K562 (cell line): Measurements from ENCODE around the gene PPP2R5A. TPM values are rescaled to one million over a fixed set of nuclear protein-coding genes. Genes with fewer than 3 reads are reported as not detected.

Experiments used
- ATAC-seq: fragments of 200-7000 bp; cut with Tn5 transposase; 3 replicates; pipeline ENCODE4 v1.9.1; 2020; ENCODE audit warnings: moderate library complexity
- BruUV-seq: library from RNA; stranded (reverse); fragments of 400-500 nt; replicated peaks from 2 replicates; lab custom pipeline; 2021; lab: Mats Ljungman, UMichigan
- CTCF ChIA-PET: fragments of 300-600 bp; formaldehyde crosslinking; extraction: SDS; loops from one replicate; lab custom pipeline; 2021; ENCODE audit warnings: low intra/inter-chr PET ratio; lab: Yijun Ruan, JAX
- POLR2A ChIA-PET: fragments of 300-600, 350-650 bp; sonication (Branson Sonifier 250); formaldehyde crosslinking; extraction: SDS; loops from one replicate; lab custom pipeline; 2021; ENCODE audit warnings: antibody characterized with exemption, inconsistent platforms; lab: Yijun Ruan, JAX
- DNase-seq, 4 experiments: peaks; one replicate each; pipeline versions ENCODE4 v3.0.0 to v3.0.0-alpha.2; 2011 to 2018; ENCODE audit warnings: low spot score in 3 of 4, mixed read lengths in 3 of 4; ENCODE audit errors: extremely low read depth in 1 of 4
- FAIRE-seq: peaks from 2 replicates; lab custom pipeline; 2011; peaks lifted over from hg19 to GRCh38; lab: Jason Lieb, UNC
- H2AFZ ChIP-seq: 2 replicates; pipeline ENCODE4 v1.6.0; 2011; ENCODE audit warnings: low read depth, low read length, control low read depth, inconsistent platforms
- H3K27ac ChIP-seq: fragments of 200-600 bp; 3 replicates; pipeline ENCODE4 v1.8.0; 2011; ENCODE audit warnings: low read depth, mild to moderate bottlenecking, control low read depth, inconsistent platforms, low read length, moderate library complexity, mixed read lengths; ENCODE audit errors: extremely low read depth
- H3K27me3 ChIP-seq, 2 experiments: fragments of 300-600 bp in 1 of 2; 2 replicates in 1 of 2; 3 replicates in 1 of 2; pipeline versions ENCODE4 v1.6.0 to v1.8.0; 2011; ENCODE audit warnings: inconsistent platforms in 2 of 2, low read length in 2 of 2, mild to moderate bottlenecking in 1 of 2, mixed read lengths in 1 of 2, moderate library complexity in 1 of 2; ENCODE audit not compliant: control insufficient read depth in 2 of 2, insufficient read depth in 2 of 2
- H3K36me3 ChIP-seq: fragments of 300-600 bp; 3 replicates; pipeline ENCODE4 v1.8.0; 2011; ENCODE audit warnings: mild to moderate bottlenecking, low read length, inconsistent platforms; ENCODE audit not compliant: control insufficient read depth, insufficient read depth
- H3K4me1 ChIP-seq, 2 experiments: fragments of 200-600 bp in 1 of 2; replicated peaks in 1 of 2; 2 replicates in 1 of 2; 3 replicates in 1 of 2; pipeline versions ENCODE4 v1.5.1 to v1.8.0; 2011; ENCODE audit warnings: inconsistent platforms in 2 of 2, low read length in 2 of 2, mild to moderate bottlenecking in 1 of 2, mixed read lengths in 1 of 2, moderate library complexity in 1 of 2; ENCODE audit not compliant: control insufficient read depth in 2 of 2, insufficient read depth in 2 of 2
- H3K4me2 ChIP-seq: 2 replicates; pipeline ENCODE4 v1.6.1; 2011; ENCODE audit warnings: low read length, control low read depth, inconsistent platforms, mixed read lengths; ENCODE audit not compliant: insufficient read depth
- H3K4me3 ChIP-seq: fragments of 200-600 bp; sonication (generic), shearing (Covaris generic); 2 replicates; pipeline ENCODE4 v1.5.1; 2016; ENCODE audit warnings: control low read depth, inconsistent platforms
- H3K79me2 ChIP-seq: fragments of 200-600 bp; 3 replicates; pipeline ENCODE4 v1.8.0; 2011; ENCODE audit warnings: low read length, inconsistent platforms; ENCODE audit not compliant: control insufficient read depth, insufficient read depth
- H3K9ac ChIP-seq, 2 experiments: 2 replicates each; pipeline versions ENCODE4 v1.6.0 to v1.6.1; 2011; ENCODE audit warnings: low read depth in 2 of 2, low read length in 2 of 2, control low read depth in 1 of 2, inconsistent platforms in 1 of 2, mild to moderate bottlenecking in 1 of 2, mixed read lengths in 1 of 2; ENCODE audit not compliant: insufficient read depth in 1 of 2
- H3K9me1 ChIP-seq: one replicate; pipeline ENCODE4 v1.6.0; 2011; ENCODE audit warnings: inconsistent platforms, mild to moderate bottlenecking, low read length, moderate library complexity; ENCODE audit not compliant: control insufficient read depth, insufficient read depth
- H3K9me3 ChIP-seq: replicated peaks from 2 replicates; pipeline ENCODE4 v1.5.1; 2011; ENCODE audit warnings: low read depth, low read length, inconsistent platforms; ENCODE audit not compliant: control insufficient read depth, insufficient read depth
- H4K20me1 ChIP-seq: replicated peaks from 2 replicates; pipeline ENCODE4 v1.6.1; 2011; ENCODE audit warnings: low read length, inconsistent platforms, mixed read lengths; ENCODE audit not compliant: control insufficient read depth, insufficient read depth
- CBFA2T2 ChIP-seq: fragments of 450-650 bp; conservative IDR thresholded peaks from 2 replicates; pipeline ENCODE4 v1.6.1; 2017; ENCODE audit warnings: mild to moderate bottlenecking
- ERF ChIP-seq: fragments of 450-650 bp; formaldehyde crosslinking; IDR thresholded peaks from 2 replicates; pipeline ENCODE4 v1.4.0; 2020; ENCODE audit warnings: mild to moderate bottlenecking, mixed read lengths
- PCBP2 ChIP-seq: fragments of 200-400 bp; formaldehyde crosslinking; IDR thresholded peaks from 2 replicates; pipeline ENCODE4 v1.6.1; 2018; ENCODE audit warnings: low read length, low read depth, mild to moderate bottlenecking, moderate library complexity; ENCODE audit not compliant: poor library complexity, severe bottlenecking
- SMC3 ChIP-seq: conservative IDR thresholded peaks from 2 replicates; pipeline ENCODE4 v1.6.1; 2011; ENCODE audit warnings: low read depth, low read length, improper control_type of control experiment; ENCODE audit not compliant: insufficient read depth
- ZNF121 ChIP-seq: sonication (generic); formaldehyde crosslinking; conservative IDR thresholded peaks from 2 replicates; pipeline ENCODE4 v1.8.0; 2022; ENCODE audit warnings: missing genetic modification reagents
- WGBS: fragments of 100-300 bp; shearing (Covaris generic); methylation state at CpG from one replicate; pipeline ENCODE4 v1.1.6; 2016; ENCODE audit warnings: low coverage, mixed read lengths; ENCODE audit not compliant: insufficient coverage; ENCODE audit errors: missing lambda C conversion rate; 5-methylcytosine and 5-hydroxymethylcytosine counted together
- in situ Hi-C: fragments of 300-500 bp; cut with MboI; formaldehyde crosslinking; loops from 4 replicates; pipeline ENCODE4 v1.15.0; 2018; ENCODE audit warnings: inconsistent platforms, mixed read lengths
- intact Hi-C: fragments of 100-400 bp; cut with micrococcal nuclease; formaldehyde crosslinking; loops from 2 replicates; pipeline ENCODE4 v1.14.2; 2022
- polyA plus RNA-seq, 8 experiments: library from polyadenylated mRNA; depleted of rRNA in 4 of 8; stranded (reverse) in 5 of 8; unstranded in 3 of 8; fragments of >200 nt; fragmentation: Nextera tagmentation in 2 of 8; fragmentation: Illumina TruSeq in 1 of 8; extraction: Ambion mirVana in 2 of 8; extraction: Trizol in 1 of 8; gene quantifications; 2 replicates each; pipeline versions ENCODE4 v1.2.1 to v1.2.3, GENCODE V29; 2011 to 2014; ENCODE audit warnings: inconsistent platforms in 1 of 8, missing spikeins in 1 of 8
- total RNA-seq, 7 experiments: library from RNA; depleted of rRNA in 6 of 7; stranded (reverse); fragments of >200 nt in 6 of 7; fragmentation: Illumina TruSeq in 2 of 7; extraction: Trizol in 2 of 7; gene quantifications; 2 replicates each; pipeline versions ENCODE4 v1.2.1 to v1.2.3, GENCODE V29; 2011 to 2021; ENCODE audit warnings: low replicate concordance in 1 of 7
- TF ChIP-seq, protein P1 (sequence below): fragments of 450-650 bp; IDR thresholded peaks from 2 replicates; pipeline ENCODE4 v1.6.1; 2018; ENCODE audit warnings: mild to moderate bottlenecking, low read depth; ENCODE audit not compliant: partially characterized antibody

The PPP2R5A gene
- total and polyA plus RNA-seq, 9 of the 15 experiments (the other 6 are each of a cell fraction or from before 2014, with no cell fraction given), result 26.9 to 106 (median 64.3) TPM

DNA sequence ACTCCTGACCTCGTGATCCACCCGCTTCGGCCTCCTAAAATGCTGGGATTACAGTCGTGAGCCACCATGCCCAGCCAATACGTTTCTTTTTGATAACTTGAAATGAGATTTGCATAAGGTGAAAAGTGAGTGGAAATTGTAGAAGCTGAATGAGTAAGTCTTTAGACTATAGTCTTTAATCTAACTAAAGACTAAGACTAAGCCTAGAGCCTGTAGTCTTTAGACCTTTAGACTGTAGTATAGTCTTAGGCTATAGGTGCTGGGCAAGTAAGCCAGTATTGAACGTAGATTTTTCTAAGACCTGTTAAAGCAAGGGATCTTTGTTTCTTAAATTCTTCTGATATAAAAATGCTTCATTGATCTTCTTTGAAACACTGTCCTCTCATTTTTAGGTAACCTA lies 12.1 kb downstream of the PPP2R5A start:
- BruUV-seq, result no TSS peak
- Histone ChIP-seq H3K79me2 (peaks cover 85% of the 10 kb centered on the region), H3K9me1 (peaks cover 3% of the 10 kb centered on the region), H3K4me1 (peaks cover 0 to 17% of the 10 kb centered on the region in 2 experiments; a peak in 4 of 5 replicates), H3K27me3 (no peaks in the 10 kb centered on the region), H3K36me3 (no peaks in the 10 kb centered on the region), H2AFZ (no peak overlapping the region), H3K4me2 (no peak overlapping the region), H3K4me3 (no peak overlapping the region), H3K9me3 (no peaks in the 10 kb centered on the region), H3K27ac (no peak overlapping the region), H4K20me1 (peaks cover 5% of the 10 kb centered on the region), H3K9ac (no peak overlapping the region)
- DNase-seq, result no peak
- TF ChIP-seq CBFA2T2, result no peak
- no peak for TF ChIP-seq ZNF121 (CRISPR knock-in tag)
- no peak for TF ChIP-seq PCBP2
- TF ChIP-seq, protein P1, sequence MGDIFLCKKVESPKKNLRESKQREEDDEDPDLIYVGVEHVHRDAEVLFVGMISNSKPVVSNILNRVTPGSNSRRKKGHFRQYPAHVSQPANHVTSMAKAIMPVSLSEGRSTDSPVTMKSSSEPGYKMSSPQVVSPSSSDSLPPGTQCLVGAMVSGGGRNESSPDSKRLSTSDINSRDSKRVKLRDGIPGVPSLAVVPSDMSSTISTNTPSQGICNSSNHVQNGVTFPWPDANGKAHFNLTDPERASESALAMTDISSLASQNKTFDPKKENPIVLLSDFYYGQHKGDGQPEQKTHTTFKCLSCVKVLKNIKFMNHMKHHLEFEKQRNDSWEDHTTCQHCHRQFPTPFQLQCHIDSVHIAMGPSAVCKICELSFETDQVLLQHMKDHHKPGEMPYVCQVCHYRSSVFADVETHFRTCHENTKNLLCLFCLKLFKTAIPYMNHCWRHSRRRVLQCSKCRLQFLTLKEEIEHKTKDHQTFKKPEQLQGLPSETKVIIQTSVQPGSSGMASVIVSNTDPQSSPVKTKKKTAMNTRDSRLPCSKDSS, result no peak
- TF ChIP-seq ERF (CRISPR knock-in tag), result no peak
- no peak for TF ChIP-seq SMC3
- ATAC-seq, result peak; percentile 36; the same call in 1 of the 3 replicates
- ChIA-PET CTCF (no interaction called here), POLR2A (interaction anchor here (0.6 to 0.8 kb wide), 2 partner anchors 11 to 100 kb away, joined by 3 read pairs; no protein-coding TSS in a partner anchor)
- in situ Hi-C loops (no loop called here), intact Hi-C loops (no loop called here)
- FAIRE-seq, result no peak
- WGBS, result 91% methylated on average over 6 of the region's 6 CpGs
